ENCODE results near the gene ENTPD8.
"Not testable (repeated sequence)": the region's sequence is repeated elsewhere in the genome, so short reads cannot be mapped to it uniquely, and the experiment has no call there.

ENTPD8 gene

GRCh38 chr9:137458194-137459151 lies 17.3 kb upstream of the ENTPD8 start:
- no peak for DNase-seq

- DNase-seq: no peak
Observed at GRCh38 chr9:137457406-137458193, 16.4 kb upstream of the ENTPD8 start.

GRCh38 chr9:137456864-137457405 lies 15.8 kb upstream of the ENTPD8 start:
- no peak for DNase-seq

- no peak for DNase-seq
Observed at GRCh38 chr9:137456061-137456863, 15.1 kb upstream of the ENTPD8 start.

- no peak for DNase-seq
Observed at GRCh38 chr9:137455359-137455991, 14.3 kb upstream of the ENTPD8 start.

- no peak for DNase-seq
Observed at GRCh38 chr9:137454597-137455358, 13.6 kb upstream of the ENTPD8 start.

- DNase-seq: peak; percentile 31
Observed at GRCh38 chr9:137454145-137454596, 13.0 kb upstream of the ENTPD8 start.

- peak; percentile 53 for DNase-seq
Observed at GRCh38 chr9:137453643-137454081, 12.5 kb upstream of the ENTPD8 start.

GRCh38 chr9:137452761-137453642 lies 11.8 kb upstream of the ENTPD8 start:
- no peak for DNase-seq

GRCh38 chr9:137452006-137452760 lies 11.0 kb upstream of the ENTPD8 start:
- DNase-seq: no peak

- not testable (repeated sequence) for DNase-seq
Observed at GRCh38 chr9:137451264-137452005, 10.3 kb upstream of the ENTPD8 start.

GRCh38 chr9:137450539-137451222 lies 9.5 kb upstream of the ENTPD8 start:
- DNase-seq: peak; percentile 45

GRCh38 chr9:137449931-137450538 lies 8.9 kb upstream of the ENTPD8 start:
- DNase-seq: peak; percentile 63

GRCh38 chr9:137449081-137449844 lies 8.1 kb upstream of the ENTPD8 start:
- no peak for DNase-seq

GRCh38 chr9:137448602-137448962 lies 7.4 kb upstream of the ENTPD8 start:
- DNase-seq: no peak

GRCh38 chr9:137447722-137448601 lies 6.8 kb upstream of the ENTPD8 start:
- no peak for DNase-seq
